Lung (tissue), 12 donors: ENCODE measurements around the gene TPRG1. TPM values are rescaled to one million over a fixed set of nuclear protein-coding genes. Genes with fewer than 3 reads are reported as not detected.

Experiments
- ATAC-seq: fragments of 200-7000 bp; cut with Tn5 transposase; one replicate; pipeline ENCODE4 v1.9.1; 2020; ENCODE audit warnings: moderate number of reproducible peaks; ENCODE audit not compliant: insufficient read depth, low FRiP score
- DNase-seq, 3 donors: peaks; one replicate each; pipeline ENCODE4 v3.0.0-alpha.2; 2013 to 2017
- H3K27ac ChIP-seq, 2 donors: one replicate each; pipeline ENCODE4 v1.5.1; 2013; ENCODE audit warnings: mild to moderate bottlenecking in 2 of 2, moderate library complexity in 2 of 2, control low read depth in 1 of 2, inconsistent platforms in 1 of 2, low read depth in 1 of 2, low read length in 1 of 2
- H3K27me3 ChIP-seq, 3 donors: one replicate each; pipeline ENCODE4 v1.5.1; 2013; ENCODE audit warnings: low read length in 2 of 3; ENCODE audit not compliant: control insufficient read depth in 3 of 3, insufficient read depth in 3 of 3
- H3K36me3 ChIP-seq, 4 donors: one replicate each; pipeline ENCODE4 v1.5.1; 2013; ENCODE audit warnings: low read length in 4 of 4, mild to moderate bottlenecking in 1 of 4, moderate library complexity in 1 of 4; ENCODE audit not compliant: control insufficient read depth in 4 of 4, insufficient read depth in 4 of 4
- H3K4me1 ChIP-seq, 5 donors: one replicate each; pipeline ENCODE4 v1.5.1; 2013; ENCODE audit warnings: low read length in 5 of 5, mild to moderate bottlenecking in 2 of 5, moderate library complexity in 1 of 5; ENCODE audit not compliant: control insufficient read depth in 5 of 5, insufficient read depth in 5 of 5
- H3K4me3 ChIP-seq: one replicate; pipeline ENCODE4 v1.5.1; 2013; ENCODE audit warnings: mild to moderate bottlenecking, control low read depth, moderate library complexity
- H3K9ac ChIP-seq, 2 donors: one replicate each; pipeline ENCODE4 v1.5.1; 2013; ENCODE audit warnings: low read length in 2 of 2, control low read depth in 1 of 2; ENCODE audit not compliant: insufficient read depth in 1 of 2
- H3K9me3 ChIP-seq, 4 donors: one replicate each; pipeline ENCODE4 v1.5.1; 2013; ENCODE audit warnings: low read length in 3 of 4, mild to moderate bottlenecking in 1 of 4, moderate library complexity in 1 of 4; ENCODE audit not compliant: control insufficient read depth in 4 of 4, insufficient read depth in 3 of 4
- CTCF ChIP-seq: IDR thresholded peaks from 2 replicates; pipeline ENCODE4 v1.5.1; 2012; ENCODE audit warnings: mild to moderate bottlenecking; ENCODE audit errors: control extremely low read depth, extremely low read depth
- WGBS, 2 donors: extraction: QIAGEN DNeasy Blood & Tissue Kit; methylation state at CpG; one replicate each; pipeline ENCODE4 v1.1.7; 2013; 5-methylcytosine and 5-hydroxymethylcytosine counted together
- polyA plus RNA-seq, 2 donors: library from polyadenylated mRNA; stranded (reverse); fragments of 200-250 nt; gene quantifications; one replicate each; pipeline ENCODE4 v1.2.1, GENCODE V29; 2013
- total RNA-seq, 2 donors: library from RNA; depleted of rRNA in 1 of 2; stranded (reverse); fragments of >200 nt in 1 of 2; gene quantifications; one replicate each; pipeline ENCODE4 v1.2.1, GENCODE V29; 2014 to 2021
- donor health status: control.
- donor health status: control.
- donor health status: Bipolar disorder and iron deficiency.
- donor health status: healthy.
- donor health status: DM: yes; HTN: yes; CAD: no.

Gene TPRG1
- total and polyA plus RNA-seq, 4 donors, result 3.7 to 13.8 (median 9.4) TPM

- WGBS, 2 donors, result 77 to 94% methylated on average over 1 of the region's 1 CpG
- no peaks in the 10 kb centered on the region for H3K9me3 ChIP-seq
- no peak overlapping the region for H3K9ac ChIP-seq
- no peaks in the 10 kb centered on the region for H3K36me3 ChIP-seq
- ATAC-seq (no peak), DNase-seq (no peak)
- H3K4me1 ChIP-seq, result no peaks in the 10 kb centered on the region
- TF ChIP-seq CTCF, result no peak
- no peaks in the 10 kb centered on the region for H3K27me3 ChIP-seq
- H3K27ac ChIP-seq, result no peak overlapping the region
- H3K4me3 ChIP-seq, result no peak overlapping the region
These were observed 42.9 kb downstream of the TPRG1 start for GRCh38 chr3:189214651-189215050.

DNA sequence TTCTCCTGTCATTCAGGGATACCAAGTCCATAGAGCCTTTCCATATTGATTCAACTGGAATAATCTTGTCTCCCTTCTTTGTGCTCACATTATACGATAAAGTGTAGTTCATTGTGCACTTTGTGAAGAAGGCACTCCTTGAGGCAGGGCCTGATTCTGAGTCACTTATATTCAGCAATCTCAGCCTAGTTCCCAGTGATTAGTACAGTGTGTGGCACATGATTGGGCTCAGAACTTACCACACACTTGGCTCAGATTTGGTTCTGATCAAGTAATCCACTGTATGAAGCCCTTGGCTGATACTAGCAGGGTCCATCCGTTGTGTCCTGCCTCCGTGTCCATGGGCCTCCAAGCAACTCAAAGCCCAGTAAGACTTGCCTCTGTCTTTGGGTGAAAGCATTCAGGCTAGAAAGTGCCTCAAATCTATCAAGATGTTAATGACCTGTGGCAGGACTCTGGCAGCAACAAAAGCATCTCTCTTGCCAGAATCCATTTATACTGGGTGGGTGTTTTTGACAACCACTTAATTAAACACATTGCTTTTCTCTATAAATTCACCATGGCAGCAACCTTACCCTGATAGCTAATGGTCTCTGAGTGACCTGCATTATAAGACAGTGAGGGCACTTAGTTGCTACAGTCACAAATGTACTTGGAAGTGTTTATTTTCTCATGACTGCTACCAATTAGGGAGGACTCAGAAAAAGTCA lies 51.3 kb downstream of the TPRG1 start:
- no peak for DNase-seq
- Histone ChIP-seq H3K9me3 (no peaks in the 10 kb centered on the region), H3K36me3 (no peaks in the 10 kb centered on the region), H3K4me3 (no peak overlapping the region), H3K27me3 (no peaks in the 10 kb centered on the region), H3K27ac (no peak overlapping the region), H3K4me1 (peaks cover 0 to 3% (median 0%) of the 10 kb centered on the region in 5 donors), H3K9ac (no peak overlapping the region)
- 73 to 93% methylated on average over 3 of the region's 3 CpGs for WGBS, 2 donors
- no peak for ATAC-seq
- TF ChIP-seq CTCF, result no peak

DNA sequence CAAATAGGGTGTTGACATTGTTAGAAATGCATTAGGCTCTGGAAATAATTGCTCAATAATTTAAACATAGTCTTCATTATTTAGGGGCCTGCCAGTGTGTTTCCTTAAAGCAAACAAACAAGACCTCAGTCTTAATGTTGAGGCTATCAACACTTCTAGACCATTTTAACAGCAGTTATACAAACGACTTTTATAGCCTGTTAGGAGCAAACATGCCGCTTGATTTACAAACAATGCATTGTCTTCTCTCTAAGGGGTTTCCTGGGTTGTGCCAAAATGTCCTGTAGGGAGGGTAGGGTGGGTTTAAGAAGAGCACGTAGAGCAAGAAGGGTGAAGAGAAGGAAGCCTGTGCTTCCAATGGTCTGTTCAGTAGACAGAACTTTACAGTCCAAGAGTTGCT lies 53.7 kb downstream of the TPRG1 start:
- no peaks in the 10 kb centered on the region for H3K36me3 ChIP-seq
- peaks cover 0 to 3% (median 0%) of the 10 kb centered on the region in 5 donors for H3K4me1 ChIP-seq
- no peaks in the 10 kb centered on the region for H3K27me3 ChIP-seq
- ATAC-seq (no peak), DNase-seq (no peak)
- no peak overlapping the region for H3K27ac ChIP-seq
- WGBS, 2 donors, result 63 to 72% methylated on average over 3 of the region's 3 CpGs
- no peak overlapping the region for H3K4me3 ChIP-seq
- no peak for TF ChIP-seq CTCF
- H3K9ac ChIP-seq, result no peak overlapping the region
- no peaks in the 10 kb centered on the region for H3K9me3 ChIP-seq

DNA sequence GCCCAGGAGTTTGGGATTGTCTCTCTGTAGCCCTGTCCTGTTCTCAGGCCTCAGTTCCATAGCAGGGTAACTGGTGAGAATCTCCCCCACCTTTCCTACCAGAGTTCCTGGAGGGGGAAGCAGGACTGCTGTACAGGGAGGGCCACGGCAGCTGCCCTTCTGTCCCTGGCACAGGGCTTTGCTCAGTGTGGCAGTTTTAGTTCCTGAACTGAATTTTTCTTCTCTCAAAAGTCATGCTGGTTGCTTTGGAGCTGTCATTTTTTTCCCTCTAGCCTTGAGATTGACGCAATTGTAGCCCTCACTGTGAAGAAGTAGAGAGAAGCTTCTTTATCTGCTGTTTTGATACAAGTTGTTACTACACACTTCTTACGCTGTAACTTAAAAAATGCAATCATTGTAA lies 55.5 kb downstream of the TPRG1 start:
- Histone ChIP-seq H3K4me3 (no peak overlapping the region), H3K9me3 (no peaks in the 10 kb centered on the region), H3K27me3 (no peaks in the 10 kb centered on the region), H3K27ac (no peak overlapping the region), H3K9ac (no peak overlapping the region), H3K4me1 (peaks cover 0 to 3% (median 0%) of the 10 kb centered on the region in 5 donors), H3K36me3 (no peaks in the 10 kb centered on the region)
- 87 to 90% methylated on average over 3 of the region's 3 CpGs for WGBS, 2 donors
- TF ChIP-seq CTCF, result no peak
- no peak for ATAC-seq
- DNase-seq, result no peak
